IMR-90 (cell line): ENCODE measurements around the gene NARS2.

ENCODE experiments used
- BHLHE40 ChIP-seq: fragments of 150-350 bp; IDR thresholded peaks from 2 replicates; pipeline ENCODE4 v1.6.1; 2016; ENCODE audit warnings: mild to moderate bottlenecking, low read depth, low read length
- CEBPB ChIP-seq: IDR thresholded peaks from 2 replicates; pipeline ENCODE4 v1.6.1; 2012; ENCODE audit warnings: low read depth, low read length, improper control_type of control experiment
- CHD1 ChIP-seq: IDR thresholded peaks from 2 replicates; pipeline ENCODE4 v1.6.1; 2012; ENCODE audit warnings: low read depth, low read length, improper control_type of control experiment
- CTCF ChIP-seq: conservative IDR thresholded peaks from 2 replicates; pipeline ENCODE4 v1.5.1; 2012; ENCODE audit warnings: mild to moderate bottlenecking, low read depth, low read length, improper control_type of control experiment
- ELK1 ChIP-seq: fragments of 150-350 bp; IDR thresholded peaks from 2 replicates; pipeline ENCODE4 v1.6.1; 2016; ENCODE audit warnings: low read depth, mild to moderate bottlenecking, low read length, moderate library complexity, borderline replicate concordance
- FOS ChIP-seq: fragments of 150-350 bp; IDR thresholded peaks from 2 replicates; pipeline ENCODE4 v1.6.1; 2016; ENCODE audit warnings: low read depth, low read length
- MAFK ChIP-seq: IDR thresholded peaks from 2 replicates; pipeline ENCODE4 v1.6.1; 2012; ENCODE audit warnings: low read depth, low read length, improper control_type of control experiment
- MXI1 ChIP-seq: IDR thresholded peaks from 2 replicates; pipeline ENCODE4 v1.6.1; 2012; ENCODE audit warnings: low read depth, mild to moderate bottlenecking, low read length, moderate library complexity, borderline replicate concordance
- NFE2L2 ChIP-seq: fragments of 150-350 bp; IDR thresholded peaks from 2 replicates; pipeline ENCODE4 v1.6.1; 2016; ENCODE audit warnings: low read depth, mild to moderate bottlenecking, low read length
- POLR2A ChIP-seq: IDR thresholded peaks from 2 replicates; pipeline ENCODE4 v1.6.1; 2012; ENCODE audit warnings: mild to moderate bottlenecking, low read depth, low read length
- RAD21 ChIP-seq: IDR thresholded peaks from 2 replicates; pipeline ENCODE4 v1.6.1; 2012; ENCODE audit warnings: low read length, improper control_type of control experiment
- RFX5 ChIP-seq: IDR thresholded peaks from 2 replicates; pipeline ENCODE4 v1.8.0; 2012; ENCODE audit warnings: low read depth, mild to moderate bottlenecking, low read length, moderate library complexity
- USF2 ChIP-seq: fragments of 150-350 bp; IDR thresholded peaks from 2 replicates; pipeline ENCODE4 v1.6.1; 2017; ENCODE audit warnings: mild to moderate bottlenecking, antibody characterized with exemption, low read length, low read depth

GRCh38 chr11:78570031-78570430 is 4.6 kb downstream of the NARS2 start:
- TF ChIP-seq CTCF: no peak
- no peak for TF ChIP-seq POLR2A
- no peak for TF ChIP-seq MAFK
- no peak for TF ChIP-seq MXI1
- no peak for TF ChIP-seq CEBPB
- TF ChIP-seq FOS: no peak
- no peak for TF ChIP-seq NFE2L2
- TF ChIP-seq RAD21: no peak
- TF ChIP-seq BHLHE40: no peak
- TF ChIP-seq ELK1: no peak
- TF ChIP-seq RFX5: no peak
- no peak for TF ChIP-seq USF2
- no peak for TF ChIP-seq CHD1
